Measurements from ENCODE around the gene ATP5F1D. TPM values are rescaled to one million over a fixed set of nuclear protein-coding genes. Genes with fewer than 3 reads are reported as not detected.

Gene ATP5F1D
- total RNA-seq, 2 experiments from 2014 or later, result 171 to 173 TPM

- ChIA-PET CTCF (no interaction called here), POLR2A (no interaction called here)
- H3K9me3 Mint-ChIP-seq, result no peaks in the 10 kb centered on the region
- no peak overlapping the region for H3K4me3 Mint-ChIP-seq
- no peak for DNase-seq
- H3K4me1 Mint-ChIP-seq, result no peaks in the 10 kb centered on the region
- H3K27ac Mint-ChIP-seq, result no peak overlapping the region
- H3K36me3 Mint-ChIP-seq (ENCODE audit: low read depth), result peaks cover 4% of the 10 kb centered on the region
- peaks cover 2% of the 10 kb centered on the region for H3K27me3 Mint-ChIP-seq
These were observed 9.6 kb upstream of the ATP5F1D start for GRCh38 chr19:1231729-1232637.

GRCh38 chr19:1232652-1233072, 8.9 kb upstream of the ATP5F1D start:
- no peaks in the 10 kb centered on the region for H3K4me1 Mint-ChIP-seq
- DNase-seq, result no peak
- CTCF ChIA-PET, result no interaction called here
- H3K27me3 Mint-ChIP-seq, result peaks cover 3% of the 10 kb centered on the region
- no peak overlapping the region for H3K27ac Mint-ChIP-seq
- H3K4me3 Mint-ChIP-seq, result no peak overlapping the region
- H3K9me3 Mint-ChIP-seq, result no peaks in the 10 kb centered on the region
- H3K36me3 Mint-ChIP-seq (ENCODE audit: low read depth), result peaks cover 4% of the 10 kb centered on the region
- POLR2A ChIA-PET, result no interaction called here

- no peak overlapping the region for H3K4me3 Mint-ChIP-seq
- H3K27me3 Mint-ChIP-seq, result peaks cover 4% of the 10 kb centered on the region
- ChIA-PET CTCF (no interaction called here), POLR2A (no interaction called here)
- no peaks in the 10 kb centered on the region for H3K9me3 Mint-ChIP-seq
- peaks cover under 1% of the 10 kb centered on the region for H3K4me1 Mint-ChIP-seq
- peaks cover 1% of the 10 kb centered on the region for H3K36me3 Mint-ChIP-seq (ENCODE audit: low read depth)
- no peak for DNase-seq
- H3K27ac Mint-ChIP-seq, result no peak overlapping the region
These were observed 8.4 kb upstream of the ATP5F1D start for GRCh38 chr19:1233115-1233667.

GRCh38 chr19:1234051-1234954, 7.2 kb upstream of the ATP5F1D start:
- POLR2A ChIA-PET, result no interaction called here
- Mint-ChIP-seq H3K4me1 (peaks cover 8% of the 10 kb centered on the region), H3K27ac (no peak overlapping the region), H3K36me3 (ENCODE audit: low read depth) (no peaks in the 10 kb centered on the region), H3K4me3 (no peak overlapping the region), H3K27me3 (peaks cover 15% of the 10 kb centered on the region), H3K9me3 (no peaks in the 10 kb centered on the region)
- CTCF ChIA-PET, result interaction anchor here (0.6 kb wide), 1 partner anchor 272 kb away, joined by 5 read pairs; no protein-coding TSS in a partner anchor
- DNase-seq, result no peak

GRCh38 chr19:1234955-1235380, 6.6 kb upstream of the ATP5F1D start:
- no peaks in the 10 kb centered on the region for H3K36me3 Mint-ChIP-seq (ENCODE audit: low read depth)
- CTCF ChIA-PET, result no interaction called here
- no peak overlapping the region for H3K27ac Mint-ChIP-seq
- POLR2A ChIA-PET, result no interaction called here
- no peak overlapping the region for H3K4me3 Mint-ChIP-seq
- peaks cover 8% of the 10 kb centered on the region for H3K4me1 Mint-ChIP-seq
- H3K27me3 Mint-ChIP-seq, result peaks cover 17% of the 10 kb centered on the region
- no peak for DNase-seq
- H3K9me3 Mint-ChIP-seq, result no peaks in the 10 kb centered on the region

GRCh38 chr19:1235625-1236538, 5.7 kb upstream of the ATP5F1D start:
- Mint-ChIP-seq H3K9me3 (no peaks in the 10 kb centered on the region), H3K36me3 (ENCODE audit: low read depth) (no peaks in the 10 kb centered on the region), H3K4me1 (peaks cover 12% of the 10 kb centered on the region), H3K4me3 (no peak overlapping the region), H3K27me3 (peaks cover 17% of the 10 kb centered on the region), H3K27ac (no peak overlapping the region)
- POLR2A ChIA-PET, result interaction anchor here (1.6 kb wide), 1 partner anchor 33 kb away, joined by 9 read pairs; the partner anchor contains the start of gene CIRBP
- CTCF ChIA-PET, result no interaction called here
- DNase-seq, result no peak

- Mint-ChIP-seq H3K4me3 (no peak overlapping the region), H3K27me3 (peaks cover 17% of the 10 kb centered on the region), H3K36me3 (ENCODE audit: low read depth) (no peaks in the 10 kb centered on the region), H3K27ac (no peak overlapping the region), H3K9me3 (no peaks in the 10 kb centered on the region), H3K4me1 (peaks cover 19% of the 10 kb centered on the region)
- POLR2A ChIA-PET, result interaction anchor here (1.6 kb wide), 1 partner anchor 33 kb away, joined by 9 read pairs; the partner anchor contains the start of gene CIRBP
- no peak for DNase-seq
- CTCF ChIA-PET, result no interaction called here
These were observed 5.0 kb upstream of the ATP5F1D start for GRCh38 chr19:1236576-1236975.

GRCh38 chr19:1237027-1237659, 4.4 kb upstream of the ATP5F1D start:
- no peak overlapping the region for H3K4me3 Mint-ChIP-seq
- ChIA-PET POLR2A (interaction anchor here (1.6 kb wide), 1 partner anchor 32 kb away, joined by 9 read pairs; the partner anchor contains the start of gene CIRBP), CTCF (no interaction called here)
- H3K36me3 Mint-ChIP-seq (ENCODE audit: low read depth), result no peaks in the 10 kb centered on the region
- no peak for DNase-seq
- H3K27me3 Mint-ChIP-seq, result peaks cover 17% of the 10 kb centered on the region
- peaks cover 21% of the 10 kb centered on the region for H3K4me1 Mint-ChIP-seq
- no peak overlapping the region for H3K27ac Mint-ChIP-seq
- H3K9me3 Mint-ChIP-seq, result no peaks in the 10 kb centered on the region

GRCh38 chr19:1237754-1238368, 3.7 kb upstream of the ATP5F1D start, which contains the start of gene CBARP:
Gene CBARP (minus strand): TSS chr19:1238005. CDS start chr19:1236100, 1,905 bp downstream.
- DNase-seq, result no peak
- H3K9me3 Mint-ChIP-seq, result no peaks in the 10 kb centered on the region
- peak within 1 kb of the TSS; percentile 4 for H3K27ac Mint-ChIP-seq
- peaks cover 29% of the 10 kb centered on the region for H3K4me1 Mint-ChIP-seq
- peaks cover 17% of the 10 kb centered on the region for H3K27me3 Mint-ChIP-seq
- ChIA-PET CTCF (no interaction called here), POLR2A (interaction anchor here (1.2 to 1.6 kb wide), 3 partner anchors 31 to 170 kb away, joined by 3 to 9 read pairs (median 4); partner anchors contain the start of genes ARHGAP45 and CIRBP)
- peak within 1 kb of the TSS; percentile 69 for H3K4me3 Mint-ChIP-seq
- no peaks in the 10 kb centered on the region for H3K36me3 Mint-ChIP-seq (ENCODE audit: low read depth)

- ChIA-PET CTCF (no interaction called here), POLR2A (interaction anchor here (1.2 to 1.6 kb wide), 3 partner anchors 31 to 171 kb away, joined by 3 to 9 read pairs (median 4); partner anchors contain the start of genes ARHGAP45 and CIRBP)
- Mint-ChIP-seq H3K36me3 (ENCODE audit: low read depth) (no peaks in the 10 kb centered on the region), H3K4me1 (peaks cover 36% of the 10 kb centered on the region), H3K27ac (peak overlapping the region; percentile 4), H3K9me3 (no peaks in the 10 kb centered on the region), H3K27me3 (peaks cover 17% of the 10 kb centered on the region), H3K4me3 (peak overlapping the region; percentile 69)
- no peak for DNase-seq
These were observed 2.9 kb upstream of the ATP5F1D start for GRCh38 chr19:1238369-1239303.
